Osteoblast (primary cell): ENCODE data around the gene MYOD1. TPM values are rescaled to one million over a fixed set of nuclear protein-coding genes. Genes with fewer than 3 reads are reported as not detected.

Experiments used
- DNase-seq: peaks from one replicate; pipeline ENCODE4 v3.0.0; 2011; ENCODE audit warnings: low spot score, mixed read lengths; ENCODE audit not compliant: insufficient read length; ENCODE audit errors: missing footprints
- H2AFZ ChIP-seq: 2 replicates; pipeline ENCODE4 v1.6.0; 2011; ENCODE audit warnings: mild to moderate bottlenecking, low read length
- H3K27ac ChIP-seq: 2 replicates; pipeline ENCODE4 v1.5.1; 2011; ENCODE audit warnings: mild to moderate bottlenecking, low read depth, low read length, moderate library complexity
- H3K27me3 ChIP-seq: 2 replicates; pipeline ENCODE4 v1.6.0; 2012; ENCODE audit warnings: mild to moderate bottlenecking, control low read depth, inconsistent platforms, low read length, moderate library complexity; ENCODE audit not compliant: insufficient read depth
- H3K36me3 ChIP-seq: 2 replicates; pipeline ENCODE4 v1.5.1; 2011; ENCODE audit warnings: mild to moderate bottlenecking, low read length, control low read depth, moderate library complexity; ENCODE audit not compliant: insufficient read depth
- H3K4me1 ChIP-seq: 2 replicates; pipeline ENCODE4 v1.5.1; 2011; ENCODE audit warnings: mild to moderate bottlenecking, low read length, control low read depth, moderate library complexity; ENCODE audit not compliant: insufficient read depth
- H3K4me2 ChIP-seq: 2 replicates; pipeline ENCODE4 v1.6.0; 2011; ENCODE audit warnings: mild to moderate bottlenecking, low read length; ENCODE audit not compliant: insufficient read depth
- H3K4me3 ChIP-seq: fragments of 200-600 bp; sonication (generic); 3 replicates; pipeline ENCODE4 v1.5.1; 2012; ENCODE audit warnings: mild to moderate bottlenecking, low read length, inconsistent platforms; ENCODE audit not compliant: insufficient read depth
- H3K79me2 ChIP-seq: 2 replicates; pipeline ENCODE4 v1.6.0; 2012; ENCODE audit warnings: mild to moderate bottlenecking, low read length, control low read depth, inconsistent platforms; ENCODE audit not compliant: insufficient read depth
- H3K9me3 ChIP-seq: 2 replicates; pipeline ENCODE4 v1.5.1; 2011; ENCODE audit warnings: low read depth, low read length, control low read depth
- H4K20me1 ChIP-seq: 2 replicates; pipeline ENCODE4 v1.6.0; 2012; ENCODE audit warnings: mild to moderate bottlenecking, low read length, control low read depth; ENCODE audit not compliant: insufficient read depth
- total RNA-seq: library from RNA; depleted of rRNA; stranded (reverse); fragments of >200 nt; gene quantifications from 2 replicates; pipeline ENCODE4 v1.2.3, GENCODE V29; 2012
- TF ChIP-seq, protein P1 (sequence below): IDR thresholded peaks from 2 replicates; pipeline ENCODE4 v1.5.1; 2011; ENCODE audit warnings: mild to moderate bottlenecking, low read depth, low read length, moderate library complexity; ENCODE audit errors: extremely low read depth

MYOD1 gene
- total RNA-seq, 1 donor: not detected

- Histone ChIP-seq H3K79me2 (no peaks in the 10 kb centered on the region), H3K4me2 (peak overlapping the region; percentile 36), H3K9me3 (no peaks in the 10 kb centered on the region), H3K27ac (no peak overlapping the region), H3K4me1 (peaks cover 6% of the 10 kb centered on the region), H2AFZ (no peak overlapping the region), H3K4me3 (no peak overlapping the region), H3K36me3 (no peaks in the 10 kb centered on the region), H3K27me3 (peaks cover 28% of the 10 kb centered on the region), H4K20me1 (no peaks in the 10 kb centered on the region)
- peak; percentile 94 for DNase-seq
- TF ChIP-seq, protein P1, sequence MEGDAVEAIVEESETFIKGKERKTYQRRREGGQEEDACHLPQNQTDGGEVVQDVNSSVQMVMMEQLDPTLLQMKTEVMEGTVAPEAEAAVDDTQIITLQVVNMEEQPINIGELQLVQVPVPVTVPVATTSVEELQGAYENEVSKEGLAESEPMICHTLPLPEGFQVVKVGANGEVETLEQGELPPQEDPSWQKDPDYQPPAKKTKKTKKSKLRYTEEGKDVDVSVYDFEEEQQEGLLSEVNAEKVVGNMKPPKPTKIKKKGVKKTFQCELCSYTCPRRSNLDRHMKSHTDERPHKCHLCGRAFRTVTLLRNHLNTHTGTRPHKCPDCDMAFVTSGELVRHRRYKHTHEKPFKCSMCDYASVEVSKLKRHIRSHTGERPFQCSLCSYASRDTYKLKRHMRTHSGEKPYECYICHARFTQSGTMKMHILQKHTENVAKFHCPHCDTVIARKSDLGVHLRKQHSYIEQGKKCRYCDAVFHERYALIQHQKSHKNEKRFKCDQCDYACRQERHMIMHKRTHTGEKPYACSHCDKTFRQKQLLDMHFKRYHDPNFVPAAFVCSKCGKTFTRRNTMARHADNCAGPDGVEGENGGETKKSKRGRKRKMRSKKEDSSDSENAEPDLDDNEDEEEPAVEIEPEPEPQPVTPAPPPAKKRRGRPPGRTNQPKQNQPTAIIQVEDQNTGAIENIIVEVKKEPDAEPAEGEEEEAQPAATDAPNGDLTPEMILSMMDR: no peak
Observed at GRCh38 chr11:17743808-17744119, 24.4 kb downstream of the MYOD1 start.

DNA sequence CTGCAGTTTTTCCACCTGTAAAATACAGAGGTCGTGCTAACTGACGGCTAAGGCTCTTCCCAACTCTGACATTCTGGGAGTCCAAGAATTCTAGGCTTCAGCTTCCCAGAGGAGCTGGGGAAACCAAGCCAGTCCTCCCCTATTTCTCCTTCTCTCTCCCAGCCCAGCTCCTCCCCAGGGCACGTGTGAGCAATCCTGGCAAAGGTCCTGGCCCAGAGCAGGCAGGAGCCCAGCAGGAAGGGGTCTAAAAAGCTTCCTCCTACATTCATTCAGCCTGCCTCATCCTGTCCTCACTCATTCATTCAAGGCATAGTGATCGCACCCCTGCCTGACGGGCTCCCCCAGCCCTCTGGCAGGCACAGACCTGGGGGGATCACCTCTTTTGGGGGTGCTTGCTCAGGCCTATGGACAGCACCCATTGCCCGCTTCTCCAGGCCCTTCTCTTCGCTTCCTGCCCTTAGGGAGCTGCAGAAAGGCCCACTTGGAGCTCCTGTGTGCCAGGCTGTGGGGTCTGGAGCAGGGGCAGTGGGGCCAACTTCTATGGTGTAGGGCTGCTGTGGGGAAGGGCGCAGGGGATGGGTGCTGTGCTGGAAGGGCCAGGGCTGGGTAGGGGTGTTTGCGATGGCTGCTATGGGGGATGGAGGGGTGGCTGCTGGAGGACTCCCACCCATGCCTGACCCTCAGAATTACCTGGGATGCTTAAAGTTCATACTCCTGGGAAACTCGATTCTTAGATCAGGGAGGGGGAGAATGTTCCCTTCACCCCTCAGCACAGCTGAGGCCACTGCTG lies 25.0 kb downstream of the MYOD1 start:
- TF ChIP-seq, protein P1: no peak
- peak overlapping the region; percentile 36 for H3K4me2 ChIP-seq

DNA sequence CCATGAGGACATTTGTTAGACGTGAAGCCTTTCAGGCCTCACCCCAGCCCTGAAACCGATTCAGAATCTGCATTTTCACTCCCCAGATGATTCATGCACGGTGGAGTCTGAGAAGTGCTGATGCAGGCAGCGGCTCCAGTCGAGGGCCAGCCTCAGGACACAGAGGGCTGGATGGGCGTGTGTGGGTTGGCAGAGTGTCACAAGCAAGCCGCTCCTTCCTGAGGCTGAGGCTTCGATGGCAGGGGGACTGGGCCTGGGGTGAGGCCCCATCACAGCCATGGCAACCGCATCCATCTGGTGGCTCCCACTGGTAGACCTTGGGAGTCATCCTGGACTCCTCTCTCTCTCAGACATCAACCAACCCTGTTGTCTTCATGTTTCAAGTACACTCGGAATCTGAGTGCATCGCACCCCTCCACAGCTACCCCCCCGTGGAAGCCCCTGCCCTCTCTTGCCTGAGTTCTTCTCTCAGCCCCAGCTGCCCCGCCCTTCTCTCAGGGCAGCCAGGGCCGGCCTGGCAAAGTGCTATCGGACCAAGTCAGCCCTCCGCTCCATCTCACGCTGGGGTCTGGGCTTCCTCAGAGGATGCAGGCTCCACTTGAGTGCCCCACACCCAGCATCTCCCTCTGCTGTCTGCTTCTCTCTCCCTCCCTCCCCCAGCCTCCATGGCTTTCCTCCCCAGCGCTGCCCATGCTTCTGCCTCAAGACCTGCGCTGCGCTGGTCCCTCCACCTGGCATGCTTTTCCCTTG lies 25.8 kb downstream of the MYOD1 start:
- Histone ChIP-seq H4K20me1 (no peaks in the 10 kb centered on the region), H3K79me2 (no peaks in the 10 kb centered on the region), H2AFZ (no peak overlapping the region), H3K9me3 (no peaks in the 10 kb centered on the region), H3K27me3 (peaks cover 15% of the 10 kb centered on the region), H3K4me2 (no peak overlapping the region), H3K36me3 (no peaks in the 10 kb centered on the region), H3K27ac (no peak overlapping the region), H3K4me3 (no peak overlapping the region), H3K4me1 (peaks cover 6% of the 10 kb centered on the region)
- TF ChIP-seq, protein P1: no peak
- peak; percentile 32 for DNase-seq

More for the DNA sequence above, 25.0 kb downstream of the MYOD1 start:
- H2AFZ ChIP-seq: no peak overlapping the region
- H3K4me1 ChIP-seq: peaks cover 6% of the 10 kb centered on the region
- no peaks in the 10 kb centered on the region for H3K36me3 ChIP-seq
- no peak overlapping the region for H3K4me3 ChIP-seq
- H3K9me3 ChIP-seq: no peaks in the 10 kb centered on the region
- no peaks in the 10 kb centered on the region for H3K79me2 ChIP-seq
- H4K20me1 ChIP-seq: no peaks in the 10 kb centered on the region
- peak; percentile 95 for DNase-seq
- peaks cover 22% of the 10 kb centered on the region for H3K27me3 ChIP-seq
- H3K27ac ChIP-seq: no peak overlapping the region

DNA sequence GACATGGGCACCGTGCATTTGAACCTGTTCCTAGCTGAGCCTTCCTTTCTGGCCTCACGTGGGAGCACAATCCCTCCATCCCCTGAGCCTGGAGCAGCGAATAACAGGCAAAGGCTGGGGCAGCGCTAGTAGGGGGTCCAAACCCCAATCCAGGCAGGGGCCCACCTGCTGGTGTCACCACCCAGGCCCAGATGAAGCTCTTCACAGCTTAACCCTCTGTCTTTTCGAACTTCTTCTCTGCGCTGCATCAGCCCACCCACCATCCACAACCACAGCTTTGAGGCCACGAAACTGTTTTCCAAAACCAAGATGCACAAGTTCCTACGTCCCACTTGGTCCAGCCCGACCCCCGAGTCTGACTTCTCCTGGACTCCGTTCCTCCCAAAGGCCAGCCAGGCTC lies 26.7 kb downstream of the MYOD1 start:
- H3K27me3 ChIP-seq: peaks cover 11% of the 10 kb centered on the region
- H3K4me1 ChIP-seq: peaks cover 6% of the 10 kb centered on the region
- H3K79me2 ChIP-seq: no peaks in the 10 kb centered on the region
- no peak overlapping the region for H3K4me3 ChIP-seq
- no peak overlapping the region for H2AFZ ChIP-seq
- TF ChIP-seq, protein P1: no peak
- no peak overlapping the region for H3K4me2 ChIP-seq
- no peak for DNase-seq
- H3K27ac ChIP-seq: no peak overlapping the region
- no peaks in the 10 kb centered on the region for H4K20me1 ChIP-seq
- no peaks in the 10 kb centered on the region for H3K9me3 ChIP-seq
- no peaks in the 10 kb centered on the region for H3K36me3 ChIP-seq
